Endodermal cell (in vitro differentiated cells): ENCODE measurements around the gene FH. TPM values are rescaled to one million over a fixed set of nuclear protein-coding genes. Genes with fewer than 3 reads are reported as not detected.
A peak's percentile ranks its signal among the peaks of the same experiment; 100 is the strongest.

ENCODE experiments used
- DNase-seq: peaks from one replicate; pipeline ENCODE4 v3.0.0-alpha.2; 2017
- H3K27ac ChIP-seq: 2 replicates; pipeline ENCODE4 v1.5.1; 2013; ENCODE audit warnings: mild to moderate bottlenecking, low read depth, low read length, moderate library complexity
- H3K27me3 ChIP-seq: 2 replicates; pipeline ENCODE4 v1.6.1; 2013; ENCODE audit warnings: mild to moderate bottlenecking, low read length, moderate library complexity; ENCODE audit not compliant: insufficient read depth, control insufficient read depth, poor library complexity, severe bottlenecking
- H3K36me3 ChIP-seq: 2 replicates; pipeline ENCODE4 v1.7.0; 2013; ENCODE audit warnings: mild to moderate bottlenecking, low read length, moderate library complexity; ENCODE audit not compliant: control insufficient read depth, insufficient read depth
- H3K4me1 ChIP-seq: one replicate; pipeline ENCODE4 v1.7.0; 2013; ENCODE audit warnings: low read length; ENCODE audit not compliant: control insufficient read depth, insufficient read depth
- H3K4me3 ChIP-seq: 2 replicates; pipeline ENCODE4 v1.5.1; 2013; ENCODE audit warnings: mild to moderate bottlenecking, low read length, moderate library complexity
- H3K9ac ChIP-seq: 2 replicates; pipeline ENCODE4 v1.6.1; 2013; ENCODE audit warnings: mild to moderate bottlenecking, low read length, moderate library complexity; ENCODE audit not compliant: poor library complexity, severe bottlenecking; ENCODE audit errors: extremely low read depth
- H3K9me3 ChIP-seq: 2 replicates; pipeline ENCODE4 v1.6.1; 2013; ENCODE audit warnings: mild to moderate bottlenecking, low read length, moderate library complexity; ENCODE audit not compliant: control insufficient read depth
- H3K27ac Mint-ChIP-seq: 2 replicates; pipeline ENCODE4 v1.8.0; 2020; ENCODE audit warnings: mixed read lengths
- H3K27me3 Mint-ChIP-seq: 2 replicates; pipeline ENCODE4 v1.8.0; 2021; ENCODE audit warnings: mild to moderate bottlenecking, mixed read lengths; ENCODE audit not compliant: insufficient read depth
- H3K36me3 Mint-ChIP-seq: 2 replicates; pipeline ENCODE4 v1.8.0; 2020; ENCODE audit warnings: low read depth, mixed read lengths
- H3K4me1 Mint-ChIP-seq: 2 replicates; pipeline ENCODE4 v1.8.0; 2020; ENCODE audit warnings: mixed read lengths
- H3K4me3 Mint-ChIP-seq: 2 replicates; pipeline ENCODE4 v1.8.0; 2020; ENCODE audit warnings: mild to moderate bottlenecking, moderate library complexity, mixed read lengths
- H3K9me3 Mint-ChIP-seq: 2 replicates; pipeline ENCODE4 v1.8.0; 2020; ENCODE audit warnings: mild to moderate bottlenecking, mixed read lengths
- WGBS, 2 experiments: methylation state at CpG; one replicate each; pipeline versions ENCODE4 v1.1.5 to v1.1.7; 2013; ENCODE audit warnings: missing lambda C conversion rate in 2 of 2, mixed read lengths in 1 of 2; ENCODE audit not compliant: insufficient coverage in 1 of 2, insufficient read length in 1 of 2; 5-methylcytosine and 5-hydroxymethylcytosine counted together
- long read RNA-seq, 4 experiments: library from polyadenylated mRNA in 2 of 4; library from RNA in 1 of 4; library from capped mRNA in 1 of 4; stranded (forward) in 3 of 4; unstranded in 1 of 4; transcript quantifications; one replicate each; pipeline ENCODE4 v2.0.0, GENCODE V29; 2020 to 2021; ENCODE audit warnings: inconsistent platforms in 1 of 4
- polyA plus RNA-seq, 2 experiments: library from polyadenylated mRNA; stranded (reverse); fragments of 50-300 nt; gene quantifications; one replicate each; pipeline ENCODE4 v1.2.3, GENCODE V29; 2013
- total RNA-seq, 2 donors: library from RNA; stranded (reverse); fragmentation: NEBNext Ultra II Directional in 1 of 2; extraction: Animal tissue kit (Norgen Biotek cat#: 25700) in 1 of 2; gene quantifications; 2 replicates in 1 of 2; 3 replicates in 1 of 2; pipeline ENCODE4 v1.2.1, GENCODE V29; 2021
- TF ChIP-seq, protein P1 (sequence below): fragments of 200-600 bp; sonication (generic); conservative IDR thresholded peaks from 2 replicates; pipeline ENCODE4 v1.5.0; 2021; ENCODE audit warnings: antibody characterized with exemption, mild to moderate bottlenecking

FH gene
- 10 to 100 TPM; 65.5 to 66.7 TPM for total RNA-seq
- 64.7 TPM for polyA plus RNA-seq (2013, experiment 1 of 2)
- polyA plus RNA-seq (2013, experiment 2 of 2): 68.4 TPM
- long read RNA-seq, experiment 1, transcript FH-201 (10 exons, 1,797 nt): major isoform, 25 of 49 reads
- long read RNA-seq, experiment 1, partial matches to known transcripts: 10 of 49 reads
- long read RNA-seq, experiment 1, other reads (novel, unspliced or antisense): 14 of 49 reads
- long read RNA-seq, experiment 2, transcript FH-201 (10 exons, 1,797 nt): major isoform, 72 of 80 reads
- long read RNA-seq, experiment 2, partial matches to known transcripts: 4 of 80 reads
- long read RNA-seq, experiment 2, other reads (novel, unspliced or antisense): 4 of 80 reads
- long read RNA-seq, experiment 3, transcript FH-201 (10 exons, 1,797 nt): major isoform, 290 of 299 reads
- long read RNA-seq, experiment 3, partial matches to known transcripts: 0 of 299 reads
- long read RNA-seq, experiment 3, other reads (novel, unspliced or antisense): 9 of 299 reads
- long read RNA-seq, experiment 4, transcript FH-201 (10 exons, 1,797 nt): major isoform, 139 of 144 reads
- long read RNA-seq, experiment 4, partial matches to known transcripts: 4 of 144 reads
- long read RNA-seq, experiment 4, other reads (novel, unspliced or antisense): 1 of 144 reads

DNA sequence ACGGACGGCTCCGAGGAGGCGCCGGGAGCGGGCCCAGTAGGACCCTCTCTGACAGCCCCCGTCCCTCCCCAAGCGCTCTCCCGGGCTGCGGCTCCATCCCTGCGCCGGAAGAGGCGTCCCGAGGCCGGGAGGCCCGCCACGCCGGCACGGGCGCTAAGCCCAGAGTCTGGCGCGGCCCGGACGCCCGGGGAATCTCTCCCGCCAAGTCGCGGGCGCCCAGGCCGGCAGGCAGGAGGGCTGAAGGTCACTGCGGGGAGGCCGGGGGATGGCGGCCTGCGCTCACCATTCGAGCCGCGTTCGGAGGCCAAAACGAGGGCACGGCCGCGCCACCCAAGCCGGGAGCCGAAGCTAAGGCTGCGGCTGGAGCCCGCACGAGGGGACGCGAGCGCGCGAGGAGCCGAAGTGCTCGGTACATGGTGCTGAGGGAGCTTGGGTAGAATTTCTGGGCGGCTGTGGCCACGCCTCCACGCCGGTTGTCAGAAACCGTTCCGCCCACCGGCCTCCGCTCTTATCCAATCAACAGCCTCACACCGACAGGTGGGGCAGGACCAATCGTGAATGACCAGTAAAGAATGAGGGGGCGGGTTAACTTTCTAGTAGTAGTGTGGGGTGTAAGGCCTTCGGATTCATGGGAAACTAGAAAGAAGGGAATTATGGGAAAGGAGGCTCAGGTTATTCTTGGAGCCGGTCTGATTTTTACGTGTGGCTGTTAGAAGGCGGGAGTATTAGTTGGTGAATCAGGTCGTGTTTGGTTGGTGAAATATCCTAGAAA lies at the start of gene FH:
Gene FH, minus strand, starts transcription at position 448 of the 772 bp plus-strand sequence. Its CDS starts 33 bp downstream, at position 415.
- no peaks in the 10 kb centered on the region for H3K9me3 ChIP-seq
- Mint-ChIP-seq H3K27ac (peak within 1 kb of the TSS; percentile 48), H3K36me3 (peaks cover 12% of the 10 kb centered on the region), H3K4me3 (no peak within 1 kb of the TSS), H3K27me3 (peaks cover 7% of the 10 kb centered on the region), H3K4me1 (peaks cover 12% of the 10 kb centered on the region), H3K9me3 (no peaks in the 10 kb centered on the region)
- H3K4me1 ChIP-seq: peaks cover 5% of the 10 kb centered on the region
- peak within 1 kb of the TSS; percentile 57 for H3K27ac ChIP-seq
- WGBS, 2 experiments: 0% methylated on average over 47 to 69 of the region's 70 CpGs
- TF ChIP-seq, protein P1, sequence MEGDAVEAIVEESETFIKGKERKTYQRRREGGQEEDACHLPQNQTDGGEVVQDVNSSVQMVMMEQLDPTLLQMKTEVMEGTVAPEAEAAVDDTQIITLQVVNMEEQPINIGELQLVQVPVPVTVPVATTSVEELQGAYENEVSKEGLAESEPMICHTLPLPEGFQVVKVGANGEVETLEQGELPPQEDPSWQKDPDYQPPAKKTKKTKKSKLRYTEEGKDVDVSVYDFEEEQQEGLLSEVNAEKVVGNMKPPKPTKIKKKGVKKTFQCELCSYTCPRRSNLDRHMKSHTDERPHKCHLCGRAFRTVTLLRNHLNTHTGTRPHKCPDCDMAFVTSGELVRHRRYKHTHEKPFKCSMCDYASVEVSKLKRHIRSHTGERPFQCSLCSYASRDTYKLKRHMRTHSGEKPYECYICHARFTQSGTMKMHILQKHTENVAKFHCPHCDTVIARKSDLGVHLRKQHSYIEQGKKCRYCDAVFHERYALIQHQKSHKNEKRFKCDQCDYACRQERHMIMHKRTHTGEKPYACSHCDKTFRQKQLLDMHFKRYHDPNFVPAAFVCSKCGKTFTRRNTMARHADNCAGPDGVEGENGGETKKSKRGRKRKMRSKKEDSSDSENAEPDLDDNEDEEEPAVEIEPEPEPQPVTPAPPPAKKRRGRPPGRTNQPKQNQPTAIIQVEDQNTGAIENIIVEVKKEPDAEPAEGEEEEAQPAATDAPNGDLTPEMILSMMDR: no peak
- peaks cover 12% of the 10 kb centered on the region for H3K36me3 ChIP-seq
- DNase-seq: peak; percentile 97
- peaks cover 13% of the 10 kb centered on the region for H3K27me3 ChIP-seq
- H3K4me3 ChIP-seq: peak within 1 kb of the TSS; percentile 96
- H3K9ac ChIP-seq: peak within 1 kb of the TSS; percentile 56

DNA sequence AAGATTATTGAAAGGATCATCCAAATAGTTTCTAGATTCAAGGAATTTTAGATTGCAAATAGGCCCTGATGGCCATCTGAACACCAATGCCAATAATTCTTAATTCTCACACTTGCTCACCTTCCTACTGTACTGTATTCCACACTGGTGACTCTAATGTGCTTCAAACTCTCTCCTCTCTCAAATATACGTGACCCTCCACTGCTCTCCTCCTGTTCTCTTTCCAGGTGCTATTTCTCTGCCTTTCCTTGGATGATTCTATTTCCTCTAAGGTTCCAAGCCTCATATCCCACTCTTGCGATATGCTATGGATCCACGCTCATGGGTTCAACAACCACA lies 41.3 kb upstream of the FH start:
- Mint-ChIP-seq H3K4me3 (no peak overlapping the region), H3K36me3 (no peaks in the 10 kb centered on the region), H3K4me1 (no peaks in the 10 kb centered on the region), H3K27ac (no peak overlapping the region), H3K27me3 (no peaks in the 10 kb centered on the region), H3K9me3 (no peaks in the 10 kb centered on the region)
- Histone ChIP-seq H3K9ac (no peak overlapping the region), H3K36me3 (no peaks in the 10 kb centered on the region), H3K27me3 (no peaks in the 10 kb centered on the region), H3K27ac (no peak overlapping the region), H3K4me3 (no peak overlapping the region), H3K4me1 (no peaks in the 10 kb centered on the region), H3K9me3 (no peaks in the 10 kb centered on the region)
- no peak for DNase-seq
- TF ChIP-seq, protein P1: no peak
- WGBS, 2 experiments: 88 to 95% methylated on average over 3 of the region's 3 CpGs

DNA sequence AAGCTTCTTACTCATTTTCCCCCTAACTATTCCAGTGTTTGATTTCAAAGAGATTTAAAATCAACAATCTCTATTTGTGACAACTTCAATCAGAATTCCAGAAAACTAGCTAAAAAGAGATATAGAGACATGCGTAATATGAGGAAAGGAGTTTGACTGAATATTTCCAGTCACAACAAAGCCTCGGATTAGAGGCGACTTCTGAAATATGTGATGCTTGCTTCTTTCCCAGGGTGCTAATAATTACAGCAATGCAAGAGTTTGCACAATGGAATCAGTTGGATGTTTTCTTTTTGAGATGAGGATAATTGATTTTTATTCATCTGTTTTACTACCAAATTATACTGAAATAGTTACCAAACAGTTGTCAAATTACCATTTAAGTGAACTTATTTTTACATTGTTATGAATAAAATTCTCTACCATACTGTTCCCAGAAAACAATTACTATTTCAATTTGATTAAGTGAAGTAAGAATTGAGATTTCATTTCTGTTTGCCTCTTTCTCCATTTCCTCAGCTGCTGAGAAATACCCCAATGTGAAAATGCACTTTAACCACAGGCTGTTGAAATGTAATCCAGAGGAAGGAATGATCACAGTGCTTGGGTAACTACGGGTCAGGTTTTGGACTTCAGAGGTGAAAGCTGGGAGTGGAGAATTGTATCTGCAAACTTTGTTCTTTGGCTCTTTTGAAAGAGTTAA lies 40.7 kb upstream of the FH start:
- Mint-ChIP-seq H3K9me3 (no peaks in the 10 kb centered on the region), H3K36me3 (no peaks in the 10 kb centered on the region), H3K27me3 (no peaks in the 10 kb centered on the region), H3K4me1 (no peaks in the 10 kb centered on the region), H3K27ac (no peak overlapping the region), H3K4me3 (no peak overlapping the region)
- H3K27me3 ChIP-seq: no peaks in the 10 kb centered on the region
- TF ChIP-seq, protein P1: no peak
- H3K9ac ChIP-seq: no peak overlapping the region
- 93 to 100% methylated on average over 4 of the region's 4 CpGs for whole genome bisulfite sequencing, 2 experiments
- no peak overlapping the region for H3K4me3 ChIP-seq
- no peaks in the 10 kb centered on the region for H3K9me3 ChIP-seq
- H3K4me1 ChIP-seq: no peaks in the 10 kb centered on the region
- no peak overlapping the region for H3K27ac ChIP-seq
- no peak for DNase-seq
- no peaks in the 10 kb centered on the region for H3K36me3 ChIP-seq
